ENCODE data around the gene ZNF280D. TPM values are rescaled to one million over a fixed set of nuclear protein-coding genes. Genes with fewer than 3 reads are reported as not detected.

Gene ZNF280D
- total and polyA plus RNA-seq, 2 of the 8 experiments (the other 6 are each of a cell fraction or from before 2014, with no cell fraction given) = 7.4 to 27.5 TPM

DNA sequence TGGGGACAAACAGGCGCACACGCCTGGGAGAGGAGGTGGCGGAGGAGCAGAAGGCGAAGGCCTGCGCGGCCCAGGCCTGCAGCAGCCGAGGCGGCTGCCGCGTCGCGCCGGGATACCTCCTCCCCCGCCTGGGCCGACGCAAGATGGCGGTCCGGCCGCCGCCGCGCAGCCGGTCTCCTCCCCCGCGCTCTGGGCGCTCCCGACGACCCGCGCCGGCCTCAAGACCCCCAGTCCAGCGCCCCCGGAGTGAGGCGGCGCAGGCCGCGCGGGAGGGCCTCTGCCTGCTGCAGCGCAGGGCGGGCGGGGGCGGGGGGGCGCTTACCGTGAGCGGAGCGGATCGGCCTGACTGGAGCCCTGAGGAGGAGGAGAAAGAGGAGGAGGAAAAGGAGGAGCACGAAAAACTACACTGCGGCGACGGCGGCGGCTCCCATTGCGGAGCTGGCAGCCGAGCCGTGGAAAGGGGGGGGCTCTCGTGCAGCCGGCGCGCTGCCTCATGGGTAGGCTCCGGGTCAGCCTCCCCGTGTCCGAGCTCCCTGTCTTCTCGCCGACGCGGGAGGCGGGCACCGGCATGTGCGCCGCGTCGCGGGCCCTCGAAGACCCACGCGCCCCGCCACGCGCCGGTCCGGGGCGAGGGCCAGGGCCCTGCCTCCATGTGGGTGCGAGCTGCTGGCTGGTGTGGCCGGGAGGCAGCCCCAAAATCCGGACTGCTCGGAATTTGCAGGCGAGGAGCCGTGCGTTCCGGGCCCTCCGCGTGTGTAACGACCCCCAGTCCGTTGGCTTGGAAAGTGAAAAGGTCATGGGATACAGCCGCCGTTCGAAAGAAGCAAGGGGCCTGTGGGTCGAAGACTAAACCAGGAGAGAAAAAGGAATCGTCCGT, at the start of gene ZNF280D (continued):
- TF ChIP-seq GTF2F1 (IDR thresholded peaks at IDR 0.05; ENCODE audit: borderline replicate concordance, low read depth, low read length) = peak; percentile 83
- peak; percentile 44; the same call in 1 of the 2 replicates for TF ChIP-seq CHD2 (IDR thresholded peaks at IDR 0.05; ENCODE audit: low read length)
- peak; percentile 92 for TF ChIP-seq TAF1 (IDR thresholded peaks at IDR 0.05; ENCODE audit: low read depth, low read length)
- TF ChIP-seq, protein P1, sequence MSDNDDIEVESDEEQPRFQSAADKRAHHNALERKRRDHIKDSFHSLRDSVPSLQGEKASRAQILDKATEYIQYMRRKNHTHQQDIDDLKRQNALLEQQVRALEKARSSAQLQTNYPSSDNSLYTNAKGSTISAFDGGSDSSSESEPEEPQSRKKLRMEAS (IDR thresholded peaks at IDR 0.05) = peak; percentile 99
- TF ChIP-seq KDM1A (IDR thresholded peaks at IDR 0.05; ENCODE audit: borderline replicate concordance, low read length) = peak; percentile 68; the same call in 1 of the 2 replicates
- TF ChIP-seq TAF7 (optimal IDR thresholded peaks at IDR 0.05; ENCODE audit: borderline replicate concordance, low read depth, low read length) = peak; percentile 31
- TF ChIP-seq USF2 (IDR thresholded peaks at IDR 0.05; ENCODE audit: low read length) = no peak
- TF ChIP-seq E2F6 (IDR thresholded peaks at IDR 0.05) = peak; percentile 99
- TF ChIP-seq, protein P2, sequence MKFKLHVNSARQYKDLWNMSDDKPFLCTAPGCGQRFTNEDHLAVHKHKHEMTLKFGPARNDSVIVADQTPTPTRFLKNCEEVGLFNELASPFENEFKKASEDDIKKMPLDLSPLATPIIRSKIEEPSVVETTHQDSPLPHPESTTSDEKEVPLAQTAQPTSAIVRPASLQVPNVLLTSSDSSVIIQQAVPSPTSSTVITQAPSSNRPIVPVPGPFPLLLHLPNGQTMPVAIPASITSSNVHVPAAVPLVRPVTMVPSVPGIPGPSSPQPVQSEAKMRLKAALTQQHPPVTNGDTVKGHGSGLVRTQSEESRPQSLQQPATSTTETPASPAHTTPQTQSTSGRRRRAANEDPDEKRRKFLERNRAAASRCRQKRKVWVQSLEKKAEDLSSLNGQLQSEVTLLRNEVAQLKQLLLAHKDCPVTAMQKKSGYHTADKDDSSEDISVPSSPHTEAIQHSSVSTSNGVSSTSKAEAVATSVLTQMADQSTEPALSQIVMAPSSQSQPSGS (IDR thresholded peaks at IDR 0.05; ENCODE audit: low read length) = no peak
- TF ChIP-seq YY1 (IDR thresholded peaks at IDR 0.05; ENCODE audit: low read depth, low read length) = peak; percentile 93
- TF ChIP-seq HDAC2 (IDR thresholded peaks at IDR 0.05; ENCODE audit: borderline replicate concordance in 1 of 2, low read depth in 2 of 2, low read length in 2 of 2) = peak in 1 of 2 experiments; percentile 84; a peak in 2 of 4 replicates
- no peak for TF ChIP-seq JUND (IDR thresholded peaks at IDR 0.05; ENCODE audit: low read length)
- peak; percentile 90 for TF ChIP-seq KDM4A (IDR thresholded peaks at IDR 0.05; ENCODE audit: low read depth, low read length, severe bottlenecking)
- peak; percentile 36; the same call in 1 of the 2 replicates for TF ChIP-seq TCF12 (IDR thresholded peaks at IDR 0.05; ENCODE audit: low read depth, low read length)
- peak; percentile 78; the same call in 1 of the 2 replicates for TF ChIP-seq EGR1 (IDR thresholded peaks at IDR 0.05; ENCODE audit: borderline replicate concordance, low read depth, low read length)
- TF ChIP-seq CBX8 (IDR thresholded peaks at IDR 0.05; ENCODE audit: borderline replicate concordance, low read depth, low read length) = no peak
- peak; percentile 81 for TF ChIP-seq PHF8 (conservative IDR thresholded peaks at IDR 0.05; ENCODE audit: low read depth, low read length)
- TF ChIP-seq SP1 (IDR thresholded peaks at IDR 0.05; ENCODE audit: low read depth, low read length) = peak; percentile 64; the same call in 1 of the 2 replicates
- TF ChIP-seq TBP (IDR thresholded peaks at IDR 0.05; ENCODE audit: low read depth, low read length) = peak; percentile 62

All from H1 (cell line).